ACC112 (cell line): ENCODE data around the gene CD38.
"Not testable (repeated sequence)": the region's sequence is repeated elsewhere in the genome, so short reads cannot be mapped to it uniquely, and the experiment has no call there.

Experiments used
- H2AFZ ChIP-seq: fragments of 200-600 bp; sonication (generic); one replicate; pipeline ENCODE4 v1.6.0; 2017; ENCODE audit warnings: antibody characterized with exemption, low read length; ENCODE audit not compliant: unreplicated experiment
- H3K27ac ChIP-seq: fragments of 200-600 bp; sonication (generic); 2 replicates; pipeline ENCODE4 v1.5.1; 2014; ENCODE audit warnings: low read depth, mild to moderate bottlenecking, antibody characterized with exemption, low read length, moderate library complexity
- H3K27me3 ChIP-seq: fragments of 200-600 bp; sonication (generic); 2 replicates; pipeline ENCODE4 v1.6.1; 2014; ENCODE audit warnings: mild to moderate bottlenecking, antibody characterized with exemption, low read length, moderate library complexity, mixed read lengths; ENCODE audit not compliant: insufficient read depth
- H3K36me3 ChIP-seq: fragments of 200-600 bp; sonication (generic); 2 replicates; pipeline ENCODE4 v1.6.1; 2016; ENCODE audit warnings: mild to moderate bottlenecking, antibody characterized with exemption, low read length, moderate library complexity, mixed read lengths; ENCODE audit not compliant: insufficient read depth
- H3K4me1 ChIP-seq: fragments of 200-600 bp; sonication (generic); one replicate; pipeline ENCODE4 v1.6.1; 2016; ENCODE audit warnings: low read length, mixed read lengths; ENCODE audit not compliant: insufficient read depth, unreplicated experiment, control insufficient read depth
- H3K4me3 ChIP-seq: fragments of 200-600 bp; sonication (generic); 2 replicates; pipeline ENCODE4 v1.5.1; 2014; ENCODE audit warnings: mild to moderate bottlenecking, low read depth, low read length
- H3K79me2 ChIP-seq: fragments of 200-600 bp; sonication (generic); one replicate; pipeline ENCODE4 v1.6.0; 2016; ENCODE audit warnings: low read length; ENCODE audit not compliant: control insufficient read depth, unreplicated experiment, insufficient read depth

CD38 gene

DNA sequence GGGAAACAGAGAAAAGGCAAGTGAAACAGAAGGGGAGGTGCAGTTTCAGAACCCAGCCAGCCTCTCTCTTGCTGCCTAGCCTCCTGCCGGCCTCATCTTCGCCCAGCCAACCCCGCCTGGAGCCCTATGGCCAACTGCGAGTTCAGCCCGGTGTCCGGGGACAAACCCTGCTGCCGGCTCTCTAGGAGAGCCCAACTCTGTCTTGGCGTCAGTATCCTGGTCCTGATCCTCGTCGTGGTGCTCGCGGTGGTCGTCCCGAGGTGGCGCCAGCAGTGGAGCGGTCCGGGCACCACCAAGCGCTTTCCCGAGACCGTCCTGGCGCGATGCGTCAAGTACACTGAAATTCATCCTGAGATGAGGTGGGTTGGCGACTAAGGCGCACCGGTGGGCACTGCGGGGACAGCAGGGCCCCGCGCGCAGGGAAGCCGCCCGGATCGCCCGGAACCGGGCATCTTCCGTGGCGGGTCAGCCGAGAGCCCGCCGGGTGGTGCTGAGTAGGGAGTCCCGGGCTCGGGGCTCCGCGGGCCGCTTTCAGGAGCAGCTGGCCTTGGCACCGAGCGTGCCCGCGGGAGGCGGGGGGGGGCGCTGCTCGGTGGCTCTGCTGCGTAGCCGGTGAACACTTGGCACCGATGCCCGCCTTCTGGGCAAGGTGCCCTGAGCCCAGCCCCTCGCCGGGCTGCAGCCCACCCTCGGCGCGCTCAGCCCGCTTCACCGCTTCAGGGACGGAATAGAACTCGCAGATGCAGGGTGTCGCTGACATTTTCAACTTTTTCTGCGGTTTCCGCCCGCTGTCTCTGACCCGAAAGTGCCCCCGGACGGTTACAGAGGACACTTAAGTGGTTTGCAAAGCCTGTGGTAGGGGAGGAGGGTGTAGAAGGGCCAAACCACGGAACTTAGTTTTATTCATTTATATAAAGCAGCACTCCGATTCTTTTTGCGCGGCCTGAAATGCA is at the start of gene CD38:
CD38 (plus strand) TSS at position 40 of the 953 bp plus-strand sequence; CDS start at position 127, 87 bp downstream.
- Histone ChIP-seq H3K4me3 (peak within 1 kb of the TSS; percentile 77), H3K27me3 (peaks cover 69% of the 10 kb centered on the region), H3K27ac (no peak within 1 kb of the TSS)

DNA sequence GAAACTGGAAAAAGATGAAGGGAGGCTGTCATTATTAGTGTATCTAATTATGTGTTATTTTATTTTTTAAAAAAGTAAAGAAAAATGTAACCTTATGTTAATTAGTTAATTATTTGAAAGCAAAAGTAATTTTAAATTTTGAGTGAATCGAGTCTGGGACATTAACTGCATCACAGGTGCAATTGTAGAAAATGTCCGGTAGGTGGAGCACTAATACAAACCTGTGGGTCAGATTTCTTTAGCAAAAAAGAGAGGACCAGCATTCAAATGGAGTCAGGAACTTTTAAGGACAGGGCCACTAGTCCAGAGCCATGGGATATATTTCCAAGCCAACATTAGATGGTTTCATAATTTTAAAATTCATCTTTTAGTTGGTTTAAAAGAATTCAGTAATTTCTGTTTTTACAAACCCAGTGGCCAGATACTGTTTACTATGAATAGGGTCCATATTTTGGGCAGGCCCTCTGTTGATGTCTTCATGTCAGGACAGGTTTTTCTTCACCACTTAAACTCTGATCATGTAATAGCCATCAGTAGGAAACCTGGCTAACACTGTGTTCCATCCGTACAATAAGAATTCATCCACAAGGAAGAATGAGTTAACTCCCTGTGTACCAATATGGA is 48.1 kb upstream of the CD38 start:
- H3K27me3 ChIP-seq = peaks cover 5% of the 10 kb centered on the region; the same call in 1 of the 2 replicates
- no peak overlapping the region for H3K27ac ChIP-seq
- H3K36me3 ChIP-seq = no peaks in the 10 kb centered on the region
- H3K4me3 ChIP-seq = no peak overlapping the region
- H2AFZ ChIP-seq = no peak overlapping the region
- no peaks in the 10 kb centered on the region for H3K4me1 ChIP-seq
- H3K79me2 ChIP-seq = no peaks in the 10 kb centered on the region

More for the DNA sequence above, at the start of gene CD38:
- Histone ChIP-seq H3K4me1 (no peaks in the 10 kb centered on the region), H2AFZ (peak within 1 kb of the TSS; percentile 73), H3K79me2 (no peaks in the 10 kb centered on the region), H3K36me3 (no peaks in the 10 kb centered on the region)

DNA sequence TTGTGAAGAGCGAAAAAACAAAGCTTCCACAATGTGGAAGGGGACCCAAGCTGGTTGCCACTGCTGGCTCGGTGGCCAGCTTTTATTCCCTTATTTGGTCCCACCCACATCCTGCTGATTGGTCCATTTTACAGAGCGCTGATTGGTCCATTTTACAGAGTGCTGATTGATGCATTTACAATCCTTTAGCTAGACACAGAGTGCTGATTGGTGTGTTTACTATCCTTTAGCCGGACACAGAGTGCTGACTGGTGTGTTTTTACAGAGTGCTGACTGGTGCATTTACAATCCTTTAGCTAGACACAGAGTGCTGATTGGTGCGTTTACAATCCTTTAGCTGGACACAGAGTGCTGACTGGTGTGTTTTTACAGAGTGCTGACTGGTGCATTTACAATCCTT is 45.1 kb upstream of the CD38 start:
- H3K27ac ChIP-seq, H2AFZ ChIP-seq, H3K36me3 ChIP-seq, H3K4me1 ChIP-seq, H3K79me2 ChIP-seq, H3K4me3 ChIP-seq: not testable (repeated sequence)
- H3K27me3 ChIP-seq = peaks cover 15% of the 10 kb centered on the region; the same call in 1 of the 2 replicates

DNA sequence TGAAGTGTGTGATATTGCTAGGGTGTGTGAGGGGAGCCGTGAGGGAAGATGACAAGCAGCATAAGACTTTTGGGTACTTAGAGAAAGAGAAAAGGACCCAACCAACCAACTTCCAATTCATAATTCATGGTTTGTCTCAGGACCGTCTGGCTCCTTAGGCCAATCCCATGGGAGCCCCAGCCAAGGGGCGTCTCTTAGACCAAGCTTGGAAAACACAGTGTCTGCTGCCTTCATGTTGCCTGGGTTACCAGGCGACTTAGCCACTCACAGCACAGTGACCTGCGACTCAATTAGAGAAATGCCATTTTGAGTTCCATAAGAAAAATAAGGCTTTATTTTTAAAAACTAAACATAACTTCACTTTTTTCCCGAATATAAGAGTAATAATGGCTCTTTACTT is 42.6 kb upstream of the CD38 start:
- no peaks in the 10 kb centered on the region for H3K79me2 ChIP-seq
- H3K27me3 ChIP-seq = peaks cover 15% of the 10 kb centered on the region
- H3K36me3 ChIP-seq = no peaks in the 10 kb centered on the region
- no peak overlapping the region for H3K4me3 ChIP-seq
- no peak overlapping the region for H3K27ac ChIP-seq
- H2AFZ ChIP-seq = no peak overlapping the region
- no peaks in the 10 kb centered on the region for H3K4me1 ChIP-seq

DNA sequence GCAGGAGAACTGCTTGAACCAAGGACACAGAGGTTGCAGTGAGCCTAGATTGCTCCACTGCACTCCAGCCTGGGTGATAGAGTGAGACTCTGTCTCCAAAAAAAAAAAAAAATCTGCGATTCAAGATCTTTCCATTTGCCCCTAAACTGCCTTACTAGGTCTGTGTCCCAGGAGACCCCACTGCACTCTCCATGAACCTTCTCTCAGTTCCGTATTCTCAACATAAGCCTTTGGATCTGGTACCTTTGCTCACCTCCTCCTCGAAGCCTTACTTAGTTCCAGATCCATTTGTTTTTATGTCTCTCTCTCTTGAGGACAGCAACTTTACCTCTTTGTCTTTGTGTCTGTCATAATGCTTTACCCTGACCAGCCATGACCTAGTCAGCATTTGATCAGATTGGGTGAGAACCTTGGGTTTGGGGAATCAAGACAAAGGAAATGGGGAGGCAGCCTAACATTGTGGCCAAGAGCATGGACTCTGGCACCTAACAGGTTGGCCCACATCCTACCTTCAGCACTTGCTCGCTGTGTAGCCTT is 41.5 kb upstream of the CD38 start:
- Histone ChIP-seq H3K27me3 (peaks cover 15% of the 10 kb centered on the region), H3K4me1 (no peaks in the 10 kb centered on the region), H3K4me3 (no peak overlapping the region), H3K27ac (no peak overlapping the region), H3K36me3 (no peaks in the 10 kb centered on the region), H2AFZ (no peak overlapping the region), H3K79me2 (no peaks in the 10 kb centered on the region)

DNA sequence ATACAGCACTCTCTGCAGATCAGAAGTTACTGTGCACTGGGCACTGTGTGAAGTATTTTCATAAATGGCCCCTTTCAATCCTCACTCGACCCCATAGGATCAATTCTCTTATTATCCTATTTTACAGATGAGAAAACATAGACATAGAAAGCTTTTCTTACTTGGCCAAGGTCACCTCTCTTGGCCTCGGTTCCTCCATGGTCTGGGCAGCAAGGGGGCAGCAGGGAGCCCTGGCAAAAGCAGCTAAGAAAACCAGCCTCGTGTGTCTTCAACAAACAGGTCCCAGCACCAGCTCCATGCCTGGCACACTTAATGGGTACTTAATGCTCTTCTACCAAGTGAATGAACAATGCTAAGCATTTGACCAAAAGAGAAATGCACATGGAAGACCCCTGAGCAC is 40.9 kb upstream of the CD38 start:
- Histone ChIP-seq H3K4me3 (no peak overlapping the region), H3K36me3 (no peaks in the 10 kb centered on the region), H3K79me2 (no peaks in the 10 kb centered on the region), H2AFZ (no peak overlapping the region), H3K4me1 (no peaks in the 10 kb centered on the region), H3K27me3 (peaks cover 15% of the 10 kb centered on the region), H3K27ac (no peak overlapping the region)

DNA sequence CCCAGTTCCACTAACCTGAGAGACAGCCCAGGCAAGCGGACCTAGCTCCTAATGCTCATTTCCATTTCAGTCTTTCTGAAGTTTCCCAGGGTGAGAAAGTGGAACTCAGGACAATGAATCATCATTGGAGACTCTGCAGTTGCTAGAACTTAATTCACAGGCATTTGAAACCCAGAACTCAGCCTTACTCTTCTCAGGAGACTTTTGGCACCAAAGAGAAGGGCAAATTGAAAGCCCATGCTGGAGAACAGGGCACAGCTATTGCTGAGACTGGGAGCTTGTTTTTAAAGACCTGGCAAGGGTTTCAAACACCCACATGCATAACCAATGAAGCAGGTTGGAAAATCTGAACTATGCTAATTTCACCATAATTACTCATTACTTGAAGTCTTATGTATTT is 39.3 kb upstream of the CD38 start:
- Histone ChIP-seq H3K4me3 (no peak overlapping the region), H3K36me3 (no peaks in the 10 kb centered on the region), H3K79me2 (no peaks in the 10 kb centered on the region), H3K4me1 (no peaks in the 10 kb centered on the region), H3K27me3 (peaks cover 19% of the 10 kb centered on the region), H2AFZ (no peak overlapping the region), H3K27ac (no peak overlapping the region)

DNA sequence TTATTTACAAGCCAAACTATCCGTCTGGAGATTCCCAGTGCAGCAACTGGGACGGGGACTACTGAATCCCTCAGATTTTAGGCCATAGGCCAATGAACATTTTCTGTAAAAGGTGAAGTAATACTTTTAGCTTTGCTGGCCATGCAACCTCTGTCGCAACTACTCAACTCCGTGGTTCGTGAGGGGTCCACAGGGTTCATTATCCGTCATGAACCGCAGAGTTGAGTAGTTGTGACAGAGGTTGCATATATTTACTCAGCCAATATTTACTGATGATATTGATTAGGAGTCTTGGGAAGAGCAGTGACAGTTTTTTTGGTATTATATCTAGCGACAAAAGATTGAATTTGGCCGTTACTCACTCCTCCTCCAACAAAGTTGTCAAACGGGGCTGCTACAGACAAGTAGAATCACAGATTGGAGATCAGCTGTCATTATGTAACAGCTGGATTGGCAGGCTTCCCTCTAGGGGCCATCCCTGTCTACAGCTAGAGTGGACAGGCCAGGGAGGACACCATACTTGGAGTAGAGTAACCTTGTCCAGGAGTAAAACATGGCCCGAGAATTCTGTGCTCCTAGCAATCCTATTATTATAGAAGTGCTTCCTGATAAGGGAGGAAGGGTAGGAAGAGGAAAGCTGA is 37.2 kb upstream of the CD38 start:
- no peaks in the 10 kb centered on the region for H3K36me3 ChIP-seq
- no peak overlapping the region for H2AFZ ChIP-seq
- no peaks in the 10 kb centered on the region for H3K4me1 ChIP-seq
- no peak overlapping the region for H3K27ac ChIP-seq
- peaks cover 12% of the 10 kb centered on the region; the same call in 1 of the 2 replicates for H3K27me3 ChIP-seq
- no peak overlapping the region for H3K4me3 ChIP-seq
- no peaks in the 10 kb centered on the region for H3K79me2 ChIP-seq

DNA sequence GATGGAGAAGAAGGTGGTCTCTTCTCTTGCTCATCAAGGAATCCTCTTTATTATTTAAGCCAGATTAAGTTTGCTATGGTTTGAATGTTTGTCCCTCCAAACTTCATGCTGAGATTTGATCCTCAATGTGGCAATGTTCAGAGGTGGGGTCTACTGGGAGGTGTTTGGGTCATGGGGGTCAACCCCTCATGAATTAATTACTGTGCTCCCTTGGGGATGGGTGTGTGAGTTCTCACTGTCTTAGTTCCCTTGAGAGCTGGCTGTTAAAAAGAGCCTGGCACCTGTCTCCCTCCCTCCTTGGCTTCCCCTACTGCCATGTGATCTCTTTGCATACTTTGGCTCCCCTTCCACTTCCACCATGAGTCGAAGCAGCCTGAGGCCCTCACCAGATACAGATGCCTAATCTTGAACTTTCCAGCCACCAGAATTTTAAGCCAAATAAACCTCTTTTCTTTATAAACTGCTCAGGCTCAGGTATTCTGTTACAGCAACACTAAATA is 36.0 kb upstream of the CD38 start:
- Histone ChIP-seq H3K27me3 (peaks cover 5% of the 10 kb centered on the region; the same call in 1 of the 2 replicates), H3K79me2 (no peaks in the 10 kb centered on the region), H3K36me3 (no peaks in the 10 kb centered on the region), H3K4me1 (no peaks in the 10 kb centered on the region), H3K4me3 (no peak overlapping the region), H3K27ac (no peak overlapping the region), H2AFZ (no peak overlapping the region)

DNA sequence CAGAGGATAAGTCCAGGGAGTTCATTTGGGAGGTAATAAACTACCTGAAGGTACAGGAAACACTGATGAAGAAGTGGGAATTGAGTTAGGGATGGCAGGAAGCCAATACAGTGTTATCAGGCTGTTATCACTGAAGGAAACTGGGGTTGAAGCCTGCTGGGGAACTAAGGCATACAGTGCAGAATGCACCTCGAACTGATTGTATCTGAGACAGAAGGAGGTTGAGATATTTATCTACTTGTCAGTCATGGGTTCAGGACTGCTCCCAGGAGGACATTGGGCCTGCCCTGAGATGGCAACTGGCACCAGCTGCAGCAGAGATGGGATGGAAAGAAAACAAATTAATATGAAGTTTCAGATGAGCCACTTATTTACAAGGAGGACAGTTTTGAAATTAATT is 35.5 kb upstream of the CD38 start:
- no peaks in the 10 kb centered on the region for H3K79me2 ChIP-seq
- no peaks in the 10 kb centered on the region for H3K36me3 ChIP-seq
- peaks cover 4% of the 10 kb centered on the region; the same call in 1 of the 2 replicates for H3K27me3 ChIP-seq
- H2AFZ ChIP-seq = no peak overlapping the region
- H3K4me3 ChIP-seq = no peak overlapping the region
- no peak overlapping the region for H3K27ac ChIP-seq
- no peaks in the 10 kb centered on the region for H3K4me1 ChIP-seq
